ENCODE data around the gene ATP9B.

DNA sequence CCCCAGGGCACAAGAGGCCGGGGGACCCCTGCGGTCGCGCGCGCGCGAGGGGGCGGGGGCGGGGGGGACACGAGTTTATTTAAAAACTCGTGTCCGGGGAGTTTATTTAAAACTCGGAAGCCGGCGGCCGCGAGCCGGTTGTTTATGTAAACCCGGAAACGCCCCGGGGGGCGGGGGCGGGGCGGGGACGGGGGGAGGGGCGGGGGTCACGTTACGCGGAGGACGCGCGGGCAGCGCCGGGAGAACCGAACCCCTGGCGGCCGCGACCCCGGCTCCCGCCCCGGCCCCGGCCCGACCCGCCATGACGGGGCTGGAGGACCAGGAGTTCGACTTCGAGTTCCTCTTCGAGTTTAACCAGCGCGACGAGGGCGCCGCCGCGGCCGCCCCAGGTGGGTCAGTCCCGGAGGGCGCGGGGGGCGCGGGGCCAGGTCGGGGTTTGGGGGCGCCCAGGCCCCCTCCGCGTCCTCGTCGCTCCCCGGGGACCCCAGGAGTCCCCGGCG lies 330.9 kb downstream of the ATP9B start:
- TF ChIP-seq POLR2A (IDR thresholded peaks at IDR 0.05), result no peak
- TF ChIP-seq, protein P1, sequence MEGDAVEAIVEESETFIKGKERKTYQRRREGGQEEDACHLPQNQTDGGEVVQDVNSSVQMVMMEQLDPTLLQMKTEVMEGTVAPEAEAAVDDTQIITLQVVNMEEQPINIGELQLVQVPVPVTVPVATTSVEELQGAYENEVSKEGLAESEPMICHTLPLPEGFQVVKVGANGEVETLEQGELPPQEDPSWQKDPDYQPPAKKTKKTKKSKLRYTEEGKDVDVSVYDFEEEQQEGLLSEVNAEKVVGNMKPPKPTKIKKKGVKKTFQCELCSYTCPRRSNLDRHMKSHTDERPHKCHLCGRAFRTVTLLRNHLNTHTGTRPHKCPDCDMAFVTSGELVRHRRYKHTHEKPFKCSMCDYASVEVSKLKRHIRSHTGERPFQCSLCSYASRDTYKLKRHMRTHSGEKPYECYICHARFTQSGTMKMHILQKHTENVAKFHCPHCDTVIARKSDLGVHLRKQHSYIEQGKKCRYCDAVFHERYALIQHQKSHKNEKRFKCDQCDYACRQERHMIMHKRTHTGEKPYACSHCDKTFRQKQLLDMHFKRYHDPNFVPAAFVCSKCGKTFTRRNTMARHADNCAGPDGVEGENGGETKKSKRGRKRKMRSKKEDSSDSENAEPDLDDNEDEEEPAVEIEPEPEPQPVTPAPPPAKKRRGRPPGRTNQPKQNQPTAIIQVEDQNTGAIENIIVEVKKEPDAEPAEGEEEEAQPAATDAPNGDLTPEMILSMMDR (IDR thresholded peaks at IDR 0.05), result no peak

Measured in right lobe of liver (tissue), 4 donors.